HG03460 (cell line): Measurements from ENCODE around the gene SLC4A7.
"Not testable (repeated sequence)": the region's sequence is repeated elsewhere in the genome, so short reads cannot be mapped to it uniquely, and the experiment has no call there.

ENCODE experiments used
- ATAC-seq: cut with Tn5 transposase; IDR thresholded peaks from one replicate; pipeline ENCODE4 v1.9.1; 2021; ENCODE audit not compliant: unreplicated experiment

The SLC4A7 gene

DNA sequence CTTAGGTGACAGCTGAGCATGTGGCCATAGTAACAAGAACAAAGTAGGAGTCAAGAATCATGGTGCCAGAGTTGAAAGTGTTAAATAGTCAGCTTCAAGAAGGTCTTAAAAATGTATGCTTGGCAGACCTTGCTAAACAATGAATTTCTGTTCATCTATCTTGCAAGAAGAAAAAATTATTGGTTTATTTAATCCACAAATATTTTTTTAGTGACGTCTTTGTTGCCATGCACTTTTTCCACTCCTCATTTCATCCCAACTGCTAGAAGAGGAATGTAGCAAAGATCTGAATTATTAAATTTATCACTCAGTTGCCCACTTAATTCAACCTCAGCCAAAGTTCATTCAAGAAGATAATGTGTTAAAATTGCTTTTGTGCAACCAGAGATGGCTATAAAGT is 3.2 kb upstream of the SLC4A7 start:
- ATAC-seq: no peak

DNA sequence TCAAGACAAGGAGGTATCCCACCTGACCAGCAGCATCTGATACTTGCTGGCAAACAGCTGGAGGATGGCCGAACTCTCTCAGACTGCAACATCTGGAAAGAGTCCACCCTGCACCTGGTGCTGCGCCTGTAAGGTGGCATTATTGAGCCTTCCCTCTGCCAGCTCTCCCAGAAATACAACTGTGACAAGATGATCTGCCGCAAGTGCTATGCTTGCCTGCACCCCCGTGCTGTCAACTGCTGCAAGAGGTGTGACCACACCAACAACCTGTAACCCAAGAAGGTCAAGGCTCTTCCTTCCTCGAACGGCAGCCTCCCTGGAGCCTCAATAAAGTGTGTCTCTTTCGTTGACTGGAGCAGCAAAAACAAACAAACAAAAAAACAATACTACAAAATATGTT is 2.2 kb upstream of the SLC4A7 start:
- no peak for ATAC-seq

DNA sequence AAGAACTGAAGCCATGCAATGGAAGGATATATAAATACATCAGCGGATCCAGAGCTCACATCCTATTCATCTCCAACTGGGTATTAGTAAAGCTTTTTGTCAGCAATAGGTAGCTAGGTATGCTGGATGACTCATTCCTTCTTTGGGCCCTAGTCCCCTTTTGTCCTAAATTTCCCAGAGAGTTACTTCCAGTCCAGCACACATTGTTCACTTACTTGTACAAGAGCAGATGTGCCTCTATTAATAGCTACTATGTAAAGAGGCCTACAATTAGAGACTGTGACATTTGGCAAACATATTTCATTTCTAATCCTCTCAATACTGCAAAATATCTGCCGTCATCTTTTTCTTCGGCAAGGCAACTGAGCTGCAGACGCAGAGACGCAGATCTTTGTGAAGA is 1.7 kb upstream of the SLC4A7 start:
- no peak for ATAC-seq

DNA sequence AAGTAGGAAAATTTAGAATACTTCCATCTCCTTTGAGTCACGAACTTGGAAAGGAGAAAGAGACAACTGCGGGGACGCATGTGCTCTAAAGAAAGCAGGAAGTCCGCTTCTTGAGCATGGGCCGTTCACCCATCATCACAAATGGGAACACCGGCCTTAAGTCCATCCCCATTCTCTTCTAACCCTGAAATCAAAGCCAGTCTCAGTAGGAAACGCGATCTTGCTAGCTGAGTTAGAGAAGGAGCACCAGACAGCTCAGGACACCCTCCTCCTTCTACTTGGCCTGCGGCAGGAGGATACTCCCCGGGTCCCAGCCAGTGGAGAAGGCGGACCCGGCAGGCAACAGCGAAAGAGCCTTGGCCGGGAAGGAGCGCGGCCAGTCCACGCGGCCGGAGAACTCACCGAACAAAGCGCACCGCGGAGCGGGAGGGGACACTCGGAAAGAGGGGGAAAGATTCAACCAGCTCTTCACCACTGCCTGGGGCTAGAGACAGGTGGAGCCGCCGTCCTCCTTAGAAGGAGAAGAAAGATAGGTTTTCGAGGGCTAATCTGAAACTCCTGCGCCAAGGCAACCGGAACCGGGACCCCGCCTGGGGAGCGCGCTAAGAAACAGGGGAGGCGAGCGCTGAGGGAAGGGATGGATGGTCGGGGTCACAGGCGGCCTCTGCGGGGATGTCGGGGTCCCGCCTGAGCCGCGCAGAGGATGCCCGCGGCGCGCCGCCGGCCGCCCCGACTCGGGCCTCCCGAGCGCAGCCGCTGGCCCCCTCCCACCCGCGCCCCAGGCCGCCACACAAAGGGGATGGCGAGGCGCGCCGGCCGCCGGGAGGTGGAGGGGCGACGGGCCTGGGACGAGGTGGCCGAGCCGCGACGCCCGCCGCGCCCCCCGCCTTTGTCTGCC is 818 bp downstream of the SLC4A7 start:
- peak; percentile 23 for ATAC-seq

- no peak for ATAC-seq
Measured at GRCh38 chr3:27479806-27480543, 4.2 kb downstream of the SLC4A7 start.

DNA sequence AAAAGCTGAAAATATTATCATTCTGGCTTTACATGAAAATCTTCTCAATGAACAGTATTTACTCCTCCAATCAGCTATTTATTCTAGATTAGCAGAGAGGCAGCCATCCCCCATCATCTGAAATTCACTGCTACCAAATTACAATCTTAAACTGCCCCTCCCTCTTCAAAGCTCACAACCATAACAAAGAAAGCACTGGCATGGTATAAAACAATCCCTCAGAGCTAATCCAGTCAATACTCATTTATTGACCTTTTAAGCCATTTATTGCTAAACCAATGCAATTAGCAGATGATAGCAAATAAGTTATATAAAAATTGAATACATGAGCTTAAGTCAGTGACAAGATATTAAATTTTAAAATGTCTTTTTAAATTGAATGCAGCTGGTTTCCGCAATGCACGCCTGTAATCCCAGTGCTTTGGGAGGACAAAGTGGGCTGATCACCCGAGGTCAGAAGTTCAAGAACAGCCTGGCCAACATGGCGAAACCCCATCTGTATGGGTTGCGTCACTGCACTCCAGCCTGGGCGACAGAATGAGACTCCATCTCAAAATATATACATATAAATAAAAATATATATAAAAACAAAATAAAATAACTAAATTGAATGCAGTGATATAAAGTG is 12.1 kb downstream of the SLC4A7 start:
- ATAC-seq: no peak

DNA sequence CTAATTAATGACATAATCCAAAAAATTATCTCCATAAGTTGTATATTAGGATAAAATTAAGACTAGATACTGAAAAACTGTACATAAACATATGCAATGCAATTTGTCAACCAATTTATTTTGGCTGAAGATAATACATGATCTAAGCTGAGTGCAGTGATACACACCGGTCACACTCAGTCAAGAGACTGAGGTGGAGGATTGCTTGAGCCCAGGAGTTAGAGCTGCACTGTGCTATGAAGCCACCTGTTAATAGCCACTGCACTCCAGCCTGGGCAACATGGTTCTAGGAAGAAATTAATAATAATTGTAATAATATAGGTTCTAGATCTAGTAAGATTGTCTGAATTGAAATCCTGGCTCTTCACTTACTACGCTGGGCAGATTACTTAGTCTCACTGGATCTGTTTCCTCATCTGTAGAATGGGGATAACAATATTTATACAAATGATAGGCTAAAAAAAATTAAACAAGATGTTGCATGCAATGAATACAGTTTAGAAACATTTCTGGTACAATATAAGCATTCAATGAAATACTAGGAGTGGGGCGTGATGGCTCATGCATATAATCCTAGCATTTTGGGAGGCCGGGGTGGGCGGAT is 15.8 kb downstream of the SLC4A7 start:
- ATAC-seq: no peak

GRCh38 chr3:27467545-27467944 is 16.6 kb downstream of the SLC4A7 start:
- peak; percentile 79 for ATAC-seq

DNA sequence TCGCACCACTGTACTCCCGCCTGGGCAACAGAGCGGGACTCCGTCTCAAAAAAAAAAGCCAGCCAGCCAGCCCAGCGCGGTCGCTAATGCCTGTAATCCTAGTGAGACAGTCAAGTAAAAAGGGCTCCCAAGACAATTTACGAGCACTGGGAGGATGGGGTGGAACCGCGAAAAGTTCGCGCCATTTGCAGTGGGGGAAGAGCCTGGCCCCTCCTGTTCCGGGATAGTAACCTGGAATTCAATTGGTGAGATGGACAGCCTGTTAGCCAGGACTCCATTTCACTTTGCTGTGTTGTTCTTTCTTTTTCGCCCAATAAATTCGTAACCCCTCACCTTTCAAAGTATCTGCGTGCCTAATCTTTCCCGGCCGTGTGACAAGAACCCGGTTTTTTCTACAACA is 19.5 kb downstream of the SLC4A7 start:
- no peak for ATAC-seq

DNA sequence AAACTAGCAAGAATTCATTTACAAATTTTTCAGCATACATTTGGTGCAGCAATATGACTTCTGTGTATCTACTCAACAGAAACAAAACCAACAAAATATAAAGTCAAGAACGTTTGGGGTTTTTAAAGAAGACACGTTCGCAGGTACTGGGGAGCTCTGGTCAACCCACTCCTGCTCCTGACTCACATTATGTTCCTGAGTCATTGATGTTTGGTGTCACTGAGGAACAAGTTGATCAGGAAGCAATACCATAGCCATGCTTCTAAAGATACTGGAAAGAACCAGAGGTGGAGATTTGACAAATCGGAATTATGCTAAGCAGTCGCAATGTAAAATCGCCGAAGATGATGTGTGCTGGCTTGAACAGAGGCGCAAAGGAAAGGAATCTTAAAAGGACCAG is 22.0 kb downstream of the SLC4A7 start:
- no peak for ATAC-seq

GRCh38 chr3:27458929-27459328 is 25.3 kb downstream of the SLC4A7 start:
- ATAC-seq: no peak

GRCh38 chr3:27456554-27456953 is 27.6 kb downstream of the SLC4A7 start:
- ATAC-seq: no peak

DNA sequence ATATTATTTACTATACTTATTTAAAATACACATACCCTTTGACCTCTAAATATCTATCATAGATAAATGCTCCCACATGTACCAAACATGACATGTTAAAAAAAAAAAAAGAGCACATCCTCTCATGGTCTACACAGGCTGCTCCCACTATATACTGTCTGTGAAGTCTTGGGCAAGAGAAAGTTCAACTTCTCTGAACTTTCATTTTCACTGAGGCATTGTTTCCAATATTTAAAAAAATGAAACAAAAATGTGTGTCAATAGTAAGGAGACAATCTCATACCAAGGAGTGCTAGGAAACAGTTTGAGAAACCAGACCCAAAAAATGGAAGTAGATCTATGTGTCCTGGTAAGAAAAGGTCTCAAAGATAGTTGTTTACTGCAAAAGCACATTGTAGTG is 29.3 kb downstream of the SLC4A7 start:
- ATAC-seq: peak; percentile 66

- ATAC-seq: no peak
Measured at GRCh38 chr3:27454461-27454860, 29.7 kb downstream of the SLC4A7 start.

DNA sequence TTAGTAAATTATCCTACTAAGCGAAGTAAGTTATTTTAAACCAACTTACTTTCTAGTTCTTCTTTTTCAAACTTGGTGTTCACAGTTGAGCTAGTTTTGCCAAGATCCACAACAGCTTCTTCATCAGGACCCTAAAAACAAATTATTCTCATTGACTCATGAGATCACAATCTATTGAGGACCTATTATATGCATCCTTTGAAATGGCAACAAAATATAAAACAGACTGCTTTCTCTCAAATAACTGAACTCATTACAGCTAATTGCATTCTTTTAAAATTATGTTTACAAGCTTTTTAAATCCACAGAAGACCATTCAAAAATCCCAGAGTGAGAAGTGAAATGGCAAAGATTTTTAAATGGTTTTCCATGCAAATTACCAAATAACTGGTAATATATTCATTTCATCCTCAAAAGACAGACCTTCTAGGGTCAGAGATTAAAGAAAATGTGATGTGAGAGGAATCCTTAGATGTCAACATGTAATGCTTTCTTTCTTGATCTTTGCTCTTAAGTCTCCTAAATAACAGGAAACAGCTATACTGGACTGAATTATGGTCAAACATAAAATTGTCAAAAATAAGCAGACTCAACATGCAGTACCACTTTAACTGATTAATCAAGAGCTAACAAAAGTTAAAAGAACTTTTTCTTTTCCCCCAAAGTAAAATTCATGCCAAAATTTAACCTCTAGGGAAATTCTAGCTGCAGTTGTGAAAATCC is 31.7 kb downstream of the SLC4A7 start:
- ATAC-seq: no peak

GRCh38 chr3:27451842-27452241 is 32.3 kb downstream of the SLC4A7 start:
- no peak for ATAC-seq

DNA sequence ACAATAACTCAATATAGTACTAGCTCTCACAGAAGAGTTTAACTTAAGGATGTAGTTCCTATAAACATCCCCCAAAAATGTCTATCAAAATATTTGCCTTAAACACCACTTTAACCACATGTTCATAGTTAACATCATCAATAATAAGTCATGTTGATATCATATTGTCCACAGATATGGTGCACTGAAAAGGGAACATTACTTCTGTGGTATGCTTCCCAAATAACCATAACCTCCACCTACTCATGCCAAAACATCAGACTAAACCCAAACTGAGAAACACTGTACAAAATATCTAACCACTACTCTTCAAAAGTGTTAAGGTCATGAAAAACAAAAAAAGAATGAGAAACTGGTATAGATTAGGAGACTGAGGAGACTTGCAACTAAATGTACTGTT is 32.9 kb downstream of the SLC4A7 start:
- ATAC-seq: no peak

GRCh38 chr3:27449530-27450150 is 34.5 kb downstream of the SLC4A7 start:
- no peak for ATAC-seq

- not testable (repeated sequence) for ATAC-seq
Measured at GRCh38 chr3:27442995-27443394, 41.2 kb downstream of the SLC4A7 start.

GRCh38 chr3:27438352-27438751 is 45.8 kb downstream of the SLC4A7 start:
- ATAC-seq: not testable (repeated sequence)
